ENCODE measurements around the gene WDR93.

The WDR93 gene

DNA sequence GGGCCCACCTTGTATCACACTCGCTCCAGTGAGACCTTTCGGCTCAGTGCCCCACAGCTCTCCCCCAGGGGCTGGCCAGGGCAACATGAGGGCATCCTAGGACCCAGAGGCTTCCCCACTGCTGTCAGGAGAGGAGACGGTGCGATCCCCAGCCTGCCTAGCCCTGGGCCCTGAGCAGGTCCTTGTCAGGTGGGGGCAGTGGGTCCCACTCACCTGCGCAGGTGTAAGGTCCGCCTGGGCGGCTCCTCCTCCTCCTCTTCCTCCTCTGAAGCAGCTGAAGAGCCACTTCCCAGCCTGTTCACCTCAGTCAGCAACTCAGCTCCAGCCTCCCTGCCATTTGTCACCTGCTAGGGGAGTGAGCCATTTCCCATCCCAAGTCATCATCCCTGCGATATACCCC, 44.9 kb upstream of the WDR93 start:
- no peaks in the 10 kb centered on the region for H3K9me2 ChIP-seq (replicated peaks; ENCODE audit: insufficient read depth, low read length)
- H3K27me3 ChIP-seq (replicated peaks; ENCODE audit: insufficient read depth, low read length): no peaks in the 10 kb centered on the region
- no peak overlapping the region for H3K9ac ChIP-seq (ENCODE audit: low read length)
- no peaks in the 10 kb centered on the region for H3K36me3 ChIP-seq (replicated peaks; ENCODE audit: insufficient read depth, low read length)
- H2AFZ ChIP-seq (ENCODE audit: low read length): no peak overlapping the region
- DNase-seq: no peak
- no peak for TF ChIP-seq EZH2phosphoT487 (IDR thresholded peaks at IDR 0.05; ENCODE audit: low read length)
- TF ChIP-seq, protein P1, sequence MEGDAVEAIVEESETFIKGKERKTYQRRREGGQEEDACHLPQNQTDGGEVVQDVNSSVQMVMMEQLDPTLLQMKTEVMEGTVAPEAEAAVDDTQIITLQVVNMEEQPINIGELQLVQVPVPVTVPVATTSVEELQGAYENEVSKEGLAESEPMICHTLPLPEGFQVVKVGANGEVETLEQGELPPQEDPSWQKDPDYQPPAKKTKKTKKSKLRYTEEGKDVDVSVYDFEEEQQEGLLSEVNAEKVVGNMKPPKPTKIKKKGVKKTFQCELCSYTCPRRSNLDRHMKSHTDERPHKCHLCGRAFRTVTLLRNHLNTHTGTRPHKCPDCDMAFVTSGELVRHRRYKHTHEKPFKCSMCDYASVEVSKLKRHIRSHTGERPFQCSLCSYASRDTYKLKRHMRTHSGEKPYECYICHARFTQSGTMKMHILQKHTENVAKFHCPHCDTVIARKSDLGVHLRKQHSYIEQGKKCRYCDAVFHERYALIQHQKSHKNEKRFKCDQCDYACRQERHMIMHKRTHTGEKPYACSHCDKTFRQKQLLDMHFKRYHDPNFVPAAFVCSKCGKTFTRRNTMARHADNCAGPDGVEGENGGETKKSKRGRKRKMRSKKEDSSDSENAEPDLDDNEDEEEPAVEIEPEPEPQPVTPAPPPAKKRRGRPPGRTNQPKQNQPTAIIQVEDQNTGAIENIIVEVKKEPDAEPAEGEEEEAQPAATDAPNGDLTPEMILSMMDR (IDR thresholded peaks at IDR 0.05; ENCODE audit: low read length): no peak
- TF ChIP-seq EZH2 (optimal IDR thresholded peaks at IDR 0.05; ENCODE audit: low read depth, low read length): no peak
- H3K9me3 ChIP-seq (replicated peaks; ENCODE audit: insufficient read depth, low read length): no peaks in the 10 kb centered on the region
- no peaks in the 10 kb centered on the region for H3F3A ChIP-seq (ENCODE audit: insufficient read depth, low read length)
- H3K27ac ChIP-seq (ENCODE audit: low read length): no peak overlapping the region
- no peak overlapping the region for H3K4me3 ChIP-seq (ENCODE audit: low read length)
- H3K4me2 ChIP-seq (ENCODE audit: low read depth, low read length): no peak overlapping the region
- peaks cover 3% of the 10 kb centered on the region; the same call in 1 of the 2 replicates for H3K4me1 ChIP-seq (ENCODE audit: low read length)
- no peaks in the 10 kb centered on the region for H3K79me2 ChIP-seq (ENCODE audit: low read length)
- no peaks in the 10 kb centered on the region for H4K20me1 ChIP-seq (ENCODE audit: insufficient read depth, low read length)

DNA sequence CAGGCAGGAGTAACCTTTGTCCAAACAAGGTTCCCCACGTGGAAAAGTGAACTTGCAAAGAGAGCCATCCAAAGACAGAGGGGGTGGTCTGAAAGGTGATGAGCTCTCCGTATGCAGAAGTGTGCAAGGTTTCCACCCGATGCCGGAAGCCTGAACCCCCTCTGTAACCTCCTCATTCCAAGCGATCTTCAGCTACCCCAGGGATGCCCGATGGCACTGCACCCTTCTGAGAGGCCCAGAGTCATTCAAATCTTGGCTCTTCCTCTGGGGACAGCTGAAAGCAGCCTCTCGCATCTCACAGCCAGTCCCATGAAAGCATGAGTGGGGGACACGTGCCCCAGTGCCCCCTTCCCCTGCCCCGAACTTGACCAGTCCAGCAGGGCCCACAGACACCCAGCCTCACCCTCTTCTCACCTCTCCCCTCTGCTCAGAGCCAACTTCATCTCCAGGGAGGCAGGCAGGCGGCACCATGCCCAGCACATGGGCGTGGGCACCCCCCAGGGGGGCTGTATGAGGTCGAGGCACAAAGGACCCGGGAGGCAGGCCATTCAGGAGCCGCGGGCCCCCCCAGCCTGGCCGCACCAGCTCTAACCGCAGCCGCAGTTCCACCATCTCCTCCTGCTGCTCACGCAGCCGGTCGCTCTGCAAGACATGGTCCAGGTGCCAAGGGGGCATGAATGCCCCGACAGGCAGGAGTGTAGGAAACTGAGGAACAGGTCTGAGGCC, 44.0 kb upstream of the WDR93 start:
- no peaks in the 10 kb centered on the region for H3K9me3 ChIP-seq (replicated peaks; ENCODE audit: insufficient read depth, low read length)
- no peaks in the 10 kb centered on the region for H4K20me1 ChIP-seq (ENCODE audit: insufficient read depth, low read length)
- no peaks in the 10 kb centered on the region for H3K79me2 ChIP-seq (ENCODE audit: low read length)
- H2AFZ ChIP-seq (ENCODE audit: low read length): no peak overlapping the region
- H3K9ac ChIP-seq (ENCODE audit: low read length): no peak overlapping the region
- H3K9me2 ChIP-seq (replicated peaks; ENCODE audit: insufficient read depth, low read length): no peaks in the 10 kb centered on the region
- H3K4me3 ChIP-seq (ENCODE audit: low read length): no peak overlapping the region
- H3K36me3 ChIP-seq (replicated peaks; ENCODE audit: insufficient read depth, low read length): no peaks in the 10 kb centered on the region
- no peak overlapping the region for H3K27ac ChIP-seq (ENCODE audit: low read length)
- H3K4me1 ChIP-seq (ENCODE audit: low read length): peaks cover 3% of the 10 kb centered on the region; the same call in 1 of the 2 replicates
- no peak overlapping the region for H3K4me2 ChIP-seq (ENCODE audit: low read depth, low read length)
- H3K27me3 ChIP-seq (replicated peaks; ENCODE audit: insufficient read depth, low read length): no peaks in the 10 kb centered on the region
- H3F3A ChIP-seq (ENCODE audit: insufficient read depth, low read length): no peaks in the 10 kb centered on the region
- no peak for DNase-seq
- TF ChIP-seq EZH2 (optimal IDR thresholded peaks at IDR 0.05; ENCODE audit: low read depth, low read length): no peak
- TF ChIP-seq, protein P1 (IDR thresholded peaks at IDR 0.05; ENCODE audit: low read length): no peak

DNA sequence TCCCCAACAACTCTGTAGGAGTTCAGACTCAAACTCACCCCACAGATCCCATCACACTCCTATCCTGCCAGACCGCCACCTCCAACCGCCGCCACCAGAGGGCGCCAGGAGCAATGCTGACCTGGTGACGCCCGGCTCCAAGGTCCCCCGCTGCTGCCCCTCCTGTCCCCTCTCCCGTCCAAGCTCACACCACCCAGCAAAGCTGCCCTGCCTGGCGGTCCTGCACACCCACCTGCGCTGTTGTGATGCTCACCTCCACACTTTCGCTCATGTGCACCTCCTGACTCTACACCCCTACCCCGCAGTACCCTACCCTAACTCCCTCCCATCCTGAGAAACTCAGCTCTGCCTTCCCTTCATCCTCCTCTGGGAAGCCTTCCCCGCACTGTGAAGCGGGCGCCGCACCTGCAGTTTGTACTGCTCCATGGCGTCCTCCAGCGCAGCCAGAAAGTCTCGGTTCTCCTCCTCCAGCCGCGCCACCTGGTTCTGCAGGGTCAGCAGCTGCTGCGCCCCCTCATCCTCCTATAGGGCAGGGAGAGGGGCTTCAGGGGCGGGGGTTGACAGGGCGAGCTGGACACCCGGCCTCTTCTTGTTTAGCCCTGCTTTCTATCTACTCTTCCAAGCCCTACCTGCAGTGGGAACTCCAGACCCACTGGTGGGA, 43.3 kb upstream of the WDR93 start:
- H3K4me3 ChIP-seq (ENCODE audit: low read length): peak overlapping the region; percentile 34; the same call in 1 of the 2 replicates
- H3K9me3 ChIP-seq (replicated peaks; ENCODE audit: insufficient read depth, low read length): no peaks in the 10 kb centered on the region

More for the DNA sequence above, 43.3 kb upstream of the WDR93 start:
- DNase-seq: peak; percentile 57
- peak overlapping the region; percentile 81 for H3K4me2 ChIP-seq (ENCODE audit: low read depth, low read length)
- H2AFZ ChIP-seq (ENCODE audit: low read length): peak overlapping the region; percentile 58; the same call in 1 of the 2 replicates
- no peaks in the 10 kb centered on the region for H3F3A ChIP-seq (ENCODE audit: insufficient read depth, low read length)
- no peak overlapping the region for H3K27ac ChIP-seq (ENCODE audit: low read length)
- peaks cover 3% of the 10 kb centered on the region; the same call in 1 of the 2 replicates for H3K4me1 ChIP-seq (ENCODE audit: low read length)
- H4K20me1 ChIP-seq (ENCODE audit: insufficient read depth, low read length): no peaks in the 10 kb centered on the region
- H3K27me3 ChIP-seq (replicated peaks; ENCODE audit: insufficient read depth, low read length): no peaks in the 10 kb centered on the region
- H3K9ac ChIP-seq (ENCODE audit: low read length): no peak overlapping the region
- no peaks in the 10 kb centered on the region for H3K79me2 ChIP-seq (ENCODE audit: low read length)
- TF ChIP-seq, protein P1 (IDR thresholded peaks at IDR 0.05; ENCODE audit: low read length): peak; percentile 92
- TF ChIP-seq EZH2phosphoT487 (IDR thresholded peaks at IDR 0.05; ENCODE audit: low read length): no peak
- no peak for TF ChIP-seq EZH2 (optimal IDR thresholded peaks at IDR 0.05; ENCODE audit: low read depth, low read length)
- H3K36me3 ChIP-seq (replicated peaks; ENCODE audit: insufficient read depth, low read length): no peaks in the 10 kb centered on the region
- H3K9me2 ChIP-seq (replicated peaks; ENCODE audit: insufficient read depth, low read length): no peaks in the 10 kb centered on the region

Measured in MM.1S (cell line).